Measurements from ENCODE around the gene REM2.
"Not testable (repeated sequence)": the region's sequence is repeated elsewhere in the genome, so short reads cannot be mapped to it uniquely, and the experiment has no call there.

REM2 gene

DNA sequence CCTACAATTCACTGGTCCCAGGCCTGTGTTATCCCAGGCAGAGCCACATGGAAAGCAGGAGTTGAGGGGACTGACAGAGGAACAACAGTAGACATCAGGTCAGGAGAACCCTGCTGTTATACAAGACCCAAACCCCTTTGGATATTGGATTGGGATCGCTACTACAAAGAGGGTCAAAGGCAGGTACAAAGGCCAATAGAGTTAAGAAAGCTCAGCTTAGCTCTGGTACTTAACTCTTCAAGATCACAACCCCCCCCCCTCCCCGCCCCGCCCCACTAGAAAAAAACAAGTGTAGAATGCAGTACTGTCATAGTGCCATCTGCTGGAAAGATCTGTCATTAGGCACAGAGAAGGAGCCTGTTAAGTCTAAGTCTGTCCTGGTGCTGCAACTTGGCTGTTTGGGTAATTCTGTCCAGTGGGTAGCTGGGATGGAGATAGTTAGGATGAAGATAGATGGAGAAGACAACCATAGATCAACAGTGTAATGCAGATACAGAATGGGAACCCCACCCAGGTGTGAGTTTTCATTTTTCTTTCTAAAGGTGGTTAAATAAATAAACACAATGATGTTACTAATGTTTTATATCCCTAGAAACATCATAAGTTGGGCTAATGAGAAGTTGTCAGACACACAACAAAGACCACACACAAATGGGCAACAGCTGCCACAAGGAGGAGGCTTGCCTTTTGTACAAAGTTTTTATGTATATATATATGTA is 17.2 kb downstream of the REM2 start:
- peak; percentile 40 for DNase-seq

DNA sequence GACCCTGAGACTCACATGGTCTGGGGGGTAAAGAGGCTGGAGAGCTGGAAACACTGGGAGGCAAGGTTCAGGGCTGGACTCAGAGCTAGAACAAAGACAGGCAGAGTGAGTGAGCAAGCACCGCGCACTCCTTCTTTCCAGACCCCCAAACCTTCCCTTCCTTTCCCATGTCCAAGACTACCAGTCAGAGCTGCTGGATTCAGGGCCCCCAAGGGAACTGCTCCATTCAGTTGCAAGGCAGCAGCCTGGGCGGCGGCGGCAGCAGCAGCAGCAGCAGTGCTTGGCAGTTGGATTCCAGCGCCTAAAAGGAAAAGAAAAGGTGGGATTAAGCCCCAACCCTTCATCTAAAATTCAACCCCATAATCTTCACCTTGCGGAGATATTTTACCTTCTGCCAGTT is 18.8 kb downstream of the REM2 start:
- DNase-seq = no peak

DNA sequence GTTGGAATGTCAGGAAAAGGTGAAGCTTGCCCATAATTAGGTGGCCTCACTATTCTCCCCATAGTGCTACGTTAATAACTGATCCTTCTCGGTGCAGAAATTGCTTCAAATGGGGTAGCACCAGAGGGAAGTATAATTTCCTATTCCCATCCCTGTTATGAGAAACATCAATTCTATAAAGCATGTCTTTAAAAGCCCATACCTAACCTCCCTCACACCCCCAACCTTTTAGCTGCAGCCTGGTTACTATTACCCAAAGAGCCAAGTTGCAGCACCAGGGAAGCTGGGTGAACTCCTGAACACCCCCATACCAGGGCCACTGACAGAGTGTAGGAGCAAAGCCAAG is 20.7 kb downstream of the REM2 start:
- no peak for DNase-seq

DNA sequence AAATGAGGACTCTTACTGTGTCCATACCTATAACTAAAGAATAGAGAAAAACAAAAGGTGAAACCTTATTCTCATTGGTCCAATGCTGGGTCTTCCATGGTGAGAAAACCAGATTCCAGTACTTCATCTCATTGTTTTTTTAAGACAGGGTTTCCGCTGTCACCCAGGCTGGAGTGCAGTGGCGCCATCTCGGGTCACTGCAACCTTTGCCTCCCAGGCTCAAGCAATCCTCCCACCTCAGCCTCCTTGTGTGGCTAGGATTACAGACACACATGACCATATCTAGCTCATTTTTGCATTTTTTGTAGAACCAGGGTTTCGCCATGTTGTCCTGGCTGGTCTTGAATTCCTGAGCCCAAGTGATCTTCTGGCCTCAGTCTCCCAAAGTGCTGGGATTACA is 22.6 kb downstream of the REM2 start:
- DNase-seq = no peak

- DNase-seq = no peak
Observed at GRCh38 chr14:22906073-22906472, 23.1 kb downstream of the REM2 start.

DNA sequence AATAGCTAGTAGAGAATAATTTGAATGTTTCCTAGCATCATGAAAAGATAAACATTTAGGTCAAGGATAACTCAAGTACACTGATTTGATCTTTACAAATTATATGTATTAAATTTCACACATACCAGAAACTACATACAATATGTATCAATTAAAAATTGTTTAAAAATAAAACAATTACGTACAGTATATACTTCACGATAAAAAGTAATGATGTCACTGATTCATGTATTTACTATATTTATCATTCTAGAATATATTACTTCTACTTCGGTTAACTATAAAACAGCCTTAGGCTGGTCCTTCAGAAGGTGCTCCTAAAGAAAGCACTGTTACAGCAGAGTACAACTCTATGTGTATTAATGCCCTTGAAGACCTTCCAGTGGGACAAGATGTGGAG is 24.4 kb downstream of the REM2 start:
- no peak for DNase-seq

DNA sequence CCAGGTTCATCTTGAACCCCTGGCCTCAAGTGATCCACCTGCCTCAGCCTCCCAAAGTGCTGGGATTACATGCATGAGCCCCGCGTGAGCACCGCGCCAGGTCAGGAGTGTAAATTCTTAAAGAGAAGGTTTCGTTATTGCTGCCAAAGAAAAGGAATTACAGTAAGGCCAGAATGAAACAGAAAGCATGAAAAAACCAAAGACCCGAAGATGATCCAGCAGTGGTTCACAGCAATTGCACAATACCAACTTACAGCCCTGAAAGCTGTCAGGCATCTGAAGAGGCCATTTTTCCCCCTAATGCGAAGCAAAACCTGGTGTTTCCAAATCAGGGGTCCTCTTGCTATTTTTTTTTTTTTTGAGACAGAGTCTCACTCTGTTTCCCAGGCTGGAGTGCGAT is 25.6 kb downstream of the REM2 start:
- DNase-seq = no peak

- DNase-seq = no peak
Observed at GRCh38 chr14:22910916-22911315, 27.9 kb downstream of the REM2 start.

DNA sequence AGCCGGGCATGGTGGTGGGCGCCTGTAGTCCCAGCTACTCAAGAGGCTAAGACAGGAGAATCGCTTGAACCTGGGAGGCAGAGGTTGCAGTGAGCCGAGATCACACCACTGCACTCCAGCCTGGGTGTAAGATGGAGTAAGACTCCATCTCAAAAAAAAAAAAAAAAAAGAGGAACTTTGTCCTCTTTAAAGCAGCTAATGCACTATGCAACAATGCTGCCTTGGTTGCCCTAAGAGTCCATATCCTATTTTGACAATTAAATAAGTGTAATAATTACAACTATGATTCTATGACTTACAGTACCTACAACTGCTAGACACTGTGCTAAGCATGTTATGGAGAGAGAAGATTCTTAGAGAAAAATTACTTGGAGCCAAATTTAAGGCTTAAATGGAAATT is 31.8 kb downstream of the REM2 start:
- not testable (repeated sequence) for DNase-seq

GRCh38 chr14:22915886-22916521 is 33.0 kb downstream of the REM2 start:
- DNase-seq = no peak

DNA sequence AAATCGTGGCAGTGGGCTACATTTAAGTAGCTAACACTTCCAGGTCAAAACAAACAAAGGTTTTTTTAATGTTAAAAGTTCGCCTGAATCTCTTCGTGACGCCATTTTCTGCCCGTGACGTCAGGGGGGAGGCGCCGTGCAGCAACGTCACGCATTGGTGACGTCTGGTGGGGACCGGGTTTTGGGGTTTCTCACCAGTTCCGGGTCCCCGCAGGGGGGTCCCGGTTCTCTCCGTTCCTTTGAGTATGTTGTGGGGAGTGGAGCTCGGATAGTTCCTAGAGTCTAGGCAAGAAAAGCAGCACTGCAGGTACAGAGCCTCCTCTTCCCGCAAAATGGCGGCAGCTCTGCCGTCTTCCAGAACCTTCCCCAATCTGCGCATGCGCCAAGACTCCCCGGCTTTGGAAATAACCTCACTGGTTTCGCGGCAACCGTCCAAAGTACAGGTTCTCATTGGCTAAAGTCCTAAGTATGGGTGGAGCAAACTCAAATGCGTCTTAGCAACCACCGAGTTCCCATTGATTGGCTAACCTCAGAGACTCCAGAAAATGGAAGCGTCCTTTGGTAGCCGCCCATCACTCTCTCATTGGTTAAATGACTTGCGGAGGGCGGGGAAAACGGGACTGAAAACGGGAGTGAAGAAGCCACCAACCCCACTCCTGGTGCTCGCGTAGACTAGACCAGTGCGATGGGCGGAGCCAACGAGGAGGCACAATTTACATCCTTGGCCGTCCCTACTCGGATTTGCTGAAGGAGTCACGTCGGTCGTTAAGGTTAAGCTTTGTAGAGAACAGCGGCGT is 36.0 kb downstream of the REM2 start, which contains the start of gene RBM23:
Gene RBM23, minus strand, starts transcription at position 346 of the 797 bp plus-strand sequence.
- DNase-seq = peak; percentile 99

GRCh38 chr14:22919601-22919921 is 36.5 kb downstream of the REM2 start:
- no peak for DNase-seq

DNA sequence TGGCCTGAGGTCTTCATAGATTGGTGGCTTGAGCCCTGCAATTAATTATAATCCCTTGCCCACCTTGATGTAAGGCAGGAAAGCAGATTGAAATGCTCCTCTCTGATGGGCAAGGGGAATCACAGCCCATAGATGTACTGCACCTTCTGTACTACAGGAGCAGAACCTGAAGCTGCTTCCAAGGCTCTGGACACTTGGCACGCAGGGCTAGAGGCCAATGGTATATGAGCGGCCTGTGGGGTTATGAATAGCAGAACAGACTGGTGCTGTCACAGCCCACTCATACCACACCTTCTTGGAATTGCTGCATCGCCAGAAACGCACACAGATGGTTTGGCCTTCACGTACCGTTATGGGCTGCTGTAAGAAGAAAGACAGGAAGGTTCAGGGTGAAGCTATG is 37.7 kb downstream of the REM2 start:
- DNase-seq = no peak

- DNase-seq = no peak
Observed at GRCh38 chr14:22922294-22922693, 39.3 kb downstream of the REM2 start.

- no peak for DNase-seq
Observed at GRCh38 chr14:22923746-22924145, 40.7 kb downstream of the REM2 start.

DNA sequence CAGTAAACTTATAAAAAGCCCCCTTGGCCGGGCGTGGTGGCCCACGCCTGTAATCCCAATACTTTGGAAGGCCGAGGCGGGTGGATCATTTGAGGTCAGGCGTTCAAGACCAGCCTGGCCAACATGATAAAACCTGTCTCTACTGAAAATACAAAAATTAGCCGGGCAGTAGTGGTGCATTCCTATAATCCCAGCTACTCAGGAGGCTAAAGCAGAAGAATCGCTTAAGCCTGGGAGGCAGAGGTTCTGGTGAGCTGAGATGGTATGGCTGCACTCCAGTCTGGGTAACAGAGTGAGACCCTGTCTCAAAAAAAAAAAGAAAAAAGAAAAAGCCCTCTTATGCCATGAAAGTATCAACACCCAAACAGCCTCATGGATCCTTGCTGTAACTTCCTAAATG is 42.5 kb downstream of the REM2 start:
- no peak for DNase-seq

- DNase-seq = peak; percentile 59
Observed at GRCh38 chr14:22926316-22926715, 43.3 kb downstream of the REM2 start.

GRCh38 chr14:22928237-22929103 is 45.4 kb downstream of the REM2 start:
- DNase-seq = no peak

GRCh38 chr14:22929104-22929960 is 46.3 kb downstream of the REM2 start, which contains the start of gene PRMT5:
PRMT5 (minus strand) TSS chr14:22929376; CDS start chr14:22929361, 15 bp downstream.
- peak; percentile 100 for DNase-seq

DNA sequence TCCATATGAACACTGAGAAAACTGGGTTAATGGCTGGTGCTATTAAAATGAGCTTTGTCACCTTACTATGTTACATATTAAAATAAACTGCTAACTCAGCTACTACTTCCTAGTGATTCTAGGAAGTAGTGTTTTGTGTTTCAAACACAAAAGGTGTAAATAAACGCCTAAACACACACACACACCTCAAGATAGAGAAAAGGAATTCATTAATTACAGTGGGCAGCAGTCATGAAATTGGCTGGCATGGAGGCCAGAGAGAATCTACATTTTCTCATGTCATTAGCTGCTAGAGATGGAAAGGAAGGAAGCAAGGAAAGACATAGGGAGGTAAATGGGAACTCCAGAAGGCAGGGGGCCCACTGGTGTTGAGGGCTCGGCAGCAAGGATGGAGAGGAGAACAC is 46.9 kb downstream of the REM2 start:
- DNase-seq = no peak

DNA sequence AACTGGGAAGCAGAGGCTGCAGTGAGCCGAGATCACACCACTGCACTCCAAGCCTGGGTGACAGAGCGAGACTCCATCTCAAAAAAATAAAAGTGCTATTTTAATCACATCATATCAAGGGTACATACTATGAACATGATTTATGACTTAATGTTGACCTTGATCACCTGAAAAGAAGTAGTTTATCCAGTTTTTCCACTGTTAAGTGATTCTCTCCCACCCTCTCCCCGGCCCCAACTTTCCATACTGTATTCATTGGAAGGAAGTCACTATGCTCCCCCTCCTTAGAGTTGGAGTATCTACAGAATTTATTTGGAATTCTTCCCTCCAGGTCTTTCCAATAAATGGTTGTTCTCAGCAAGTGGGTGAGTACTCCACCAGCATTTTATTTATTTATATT is 49.1 kb downstream of the REM2 start:
- DNase-seq = no peak

DNA sequence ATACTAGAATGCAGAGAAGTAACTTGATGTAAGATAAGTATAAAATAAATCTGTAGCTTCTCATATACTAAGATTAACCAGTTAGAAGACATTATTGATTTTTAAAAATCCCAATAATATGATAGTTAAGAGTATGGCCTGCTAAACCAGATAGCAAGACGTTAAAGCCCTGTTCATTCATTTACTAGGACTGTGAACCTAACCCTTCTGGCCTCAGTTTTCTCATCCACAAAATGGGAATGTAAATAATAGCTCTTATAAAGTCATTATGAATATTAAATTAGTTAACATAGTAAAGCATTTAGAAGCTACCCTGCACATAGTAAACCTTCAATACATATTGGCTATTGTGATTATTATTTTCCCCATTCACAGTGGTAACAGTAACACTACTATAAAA is 52.1 kb downstream of the REM2 start:
- DNase-seq = no peak

Measured in NCI-H226 (cell line).